ENCODE measurements around the gene CCDC197.

The CCDC197 gene

GRCh38 chr14:94001501-94002396 lies 4.6 kb downstream of the CCDC197 start:
- DNase-seq = peak; percentile 78

DNA sequence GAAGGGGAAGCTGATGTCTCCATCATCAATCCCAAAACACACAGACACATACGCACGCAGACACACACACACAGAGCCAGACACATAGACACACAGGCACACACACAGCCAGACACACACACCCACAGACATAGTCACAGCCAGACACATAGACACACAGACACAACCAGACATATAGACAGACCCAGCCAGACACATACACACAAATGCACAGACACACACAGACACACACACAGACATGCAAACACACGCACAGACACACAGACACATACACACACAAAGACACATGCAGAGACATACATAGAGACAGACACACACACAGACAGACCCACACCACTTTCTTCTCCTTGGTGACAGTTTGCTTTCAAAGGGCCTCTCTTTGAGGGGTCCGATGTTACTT lies 6.3 kb downstream of the CCDC197 start:
- no peak for DNase-seq

DNA sequence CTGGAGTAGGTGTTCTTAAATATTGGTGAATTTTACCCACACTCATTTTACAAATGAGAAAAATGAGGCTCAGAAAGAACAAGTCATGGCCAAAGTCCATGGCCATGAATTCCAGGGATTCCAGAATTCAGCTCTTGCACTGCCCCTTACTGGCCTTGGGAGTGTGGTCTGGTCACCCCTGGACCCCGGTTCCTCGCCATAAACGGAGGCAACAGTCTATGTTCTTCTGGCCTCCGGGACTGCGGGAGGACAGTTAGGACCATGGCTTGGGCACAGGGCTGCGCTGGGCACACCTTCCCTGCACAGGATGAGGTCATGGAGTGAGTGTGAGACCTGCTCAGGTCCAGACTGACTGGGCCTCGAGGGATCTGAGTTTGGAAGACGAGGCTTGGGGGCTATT lies 6.9 kb downstream of the CCDC197 start:
- DNase-seq = no peak

GRCh38 chr14:94005324-94006073 lies 8.4 kb downstream of the CCDC197 start:
- DNase-seq = peak; percentile 6

DNA sequence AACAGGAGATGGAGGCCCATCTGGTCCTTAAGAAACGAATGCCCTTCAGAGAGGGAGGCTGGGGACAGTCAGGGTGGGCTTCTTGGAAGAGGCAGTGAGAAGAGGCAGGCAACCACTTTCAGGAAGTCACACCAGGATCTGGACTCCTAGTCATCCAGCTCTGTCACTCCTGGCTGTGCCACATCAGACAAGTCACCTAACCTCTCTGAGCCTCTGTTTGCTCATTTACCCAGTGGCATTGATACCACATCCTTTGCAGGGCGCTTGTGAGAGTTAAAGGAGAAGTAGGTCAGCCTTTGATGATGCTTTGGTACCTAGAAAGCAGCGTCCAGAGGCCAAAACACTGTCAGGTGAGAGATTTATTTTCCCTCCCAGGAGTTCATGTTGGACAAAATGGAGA lies 11.1 kb downstream of the CCDC197 start:
- DNase-seq = no peak

DNA sequence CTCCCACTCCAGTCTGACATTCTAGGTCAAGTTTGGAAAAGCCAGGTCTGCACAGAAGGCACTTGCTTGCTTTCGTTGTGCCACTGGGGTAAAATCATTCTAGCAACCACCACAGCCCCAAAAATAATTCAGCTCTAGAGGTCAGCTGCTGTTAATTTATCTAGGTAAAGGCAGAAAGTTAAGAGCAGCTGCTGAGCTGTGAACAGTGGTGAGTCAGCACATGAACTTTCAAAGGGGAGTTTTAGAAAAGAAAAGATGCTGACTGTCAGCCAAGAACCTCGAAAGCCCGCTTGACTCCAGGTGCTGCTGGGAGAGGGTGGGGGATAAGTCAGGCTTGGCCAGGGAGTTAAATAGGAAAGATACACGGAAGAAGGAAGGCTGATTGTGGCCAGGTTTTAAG lies 12.7 kb downstream of the CCDC197 start:
- no peak for DNase-seq

- DNase-seq = peak; percentile 57
Observed at GRCh38 chr14:94010625-94011024, 13.5 kb downstream of the CCDC197 start.

DNA sequence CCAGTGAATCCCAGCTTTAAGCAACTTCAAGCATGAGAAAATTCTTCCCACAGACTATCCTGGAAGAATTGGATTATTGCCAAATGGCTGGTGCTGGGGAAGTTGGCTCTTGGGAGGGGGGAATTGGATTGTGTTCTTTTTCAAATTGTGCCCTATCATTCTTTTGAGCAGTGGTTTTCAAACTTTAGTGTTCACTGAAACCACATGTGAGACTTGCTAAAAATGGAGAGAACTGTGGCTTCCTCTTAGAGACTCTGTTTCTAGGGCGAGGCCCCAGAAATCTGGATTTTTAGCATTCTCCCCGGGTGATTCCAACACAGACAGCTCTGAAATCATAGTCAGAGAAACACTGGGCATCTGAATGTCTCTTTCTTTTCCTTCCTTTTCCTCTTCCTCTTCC lies 14.7 kb downstream of the CCDC197 start:
- peak; percentile 48 for DNase-seq

DNA sequence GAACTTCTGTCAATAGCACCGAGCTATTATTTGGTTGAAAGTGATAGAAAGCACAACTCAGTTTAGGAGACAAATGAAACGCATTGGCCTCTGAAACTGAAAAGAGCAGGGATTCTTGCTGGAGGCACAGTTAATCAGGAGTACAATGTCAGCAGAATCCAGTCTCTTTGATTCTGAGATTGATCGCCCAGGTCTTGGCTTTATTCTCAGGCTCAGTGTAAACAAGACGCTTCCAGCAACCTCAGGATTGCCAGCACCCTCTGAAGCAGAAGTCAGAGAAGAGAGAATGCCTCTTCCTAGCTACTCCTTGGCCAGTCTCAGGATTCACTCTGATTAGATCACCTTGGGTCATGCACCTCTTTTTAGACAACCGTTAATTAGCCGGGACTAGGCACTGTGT lies 17.3 kb downstream of the CCDC197 start:
- DNase-seq = no peak

GRCh38 chr14:94015223-94015622 lies 18.1 kb downstream of the CCDC197 start:
- peak; percentile 9 for DNase-seq

- DNase-seq = no peak
Observed at GRCh38 chr14:94016446-94016976, 19.4 kb downstream of the CCDC197 start.

GRCh38 chr14:94018308-94018707 lies 21.2 kb downstream of the CCDC197 start:
- DNase-seq = peak; percentile 77

DNA sequence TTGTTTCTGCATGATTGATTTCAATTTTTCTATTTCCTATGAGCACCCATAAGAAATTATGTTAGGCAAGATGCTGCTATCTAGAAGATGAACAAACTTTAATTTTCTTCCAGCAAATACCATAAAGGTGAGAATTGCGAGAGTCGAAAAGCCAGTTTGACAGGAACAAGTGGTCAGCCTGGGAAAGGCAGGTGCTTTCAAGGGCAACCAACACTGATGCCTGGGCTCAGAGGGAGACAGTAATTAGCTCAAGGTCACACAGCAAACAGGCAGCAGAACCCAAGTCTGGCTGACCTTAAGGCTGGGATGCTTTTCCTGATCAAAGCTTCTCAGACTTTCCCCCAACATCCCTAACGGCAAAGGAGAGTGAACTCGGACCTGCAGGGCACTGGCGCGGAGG lies 22.2 kb downstream of the CCDC197 start:
- no peak for DNase-seq

DNA sequence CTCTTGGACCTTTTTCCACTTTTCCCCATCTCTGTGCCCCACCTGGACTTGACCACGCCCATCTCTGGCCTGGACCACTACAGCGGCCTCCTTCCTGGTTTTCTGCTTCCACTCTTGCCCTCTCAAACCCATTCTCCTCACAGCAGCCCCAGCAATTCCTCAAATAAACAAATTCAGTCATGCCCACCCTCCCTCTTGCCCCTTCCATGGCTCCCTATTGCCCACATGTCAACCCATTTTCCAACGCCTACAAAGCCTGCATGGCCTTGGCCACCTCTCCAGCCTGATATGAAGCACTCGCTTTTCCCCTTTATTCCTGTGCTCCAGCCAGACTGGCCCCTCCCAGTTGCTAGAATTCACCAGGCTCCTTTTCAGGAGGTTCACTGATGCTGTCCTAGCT lies 23.2 kb downstream of the CCDC197 start:
- no peak for DNase-seq

DNA sequence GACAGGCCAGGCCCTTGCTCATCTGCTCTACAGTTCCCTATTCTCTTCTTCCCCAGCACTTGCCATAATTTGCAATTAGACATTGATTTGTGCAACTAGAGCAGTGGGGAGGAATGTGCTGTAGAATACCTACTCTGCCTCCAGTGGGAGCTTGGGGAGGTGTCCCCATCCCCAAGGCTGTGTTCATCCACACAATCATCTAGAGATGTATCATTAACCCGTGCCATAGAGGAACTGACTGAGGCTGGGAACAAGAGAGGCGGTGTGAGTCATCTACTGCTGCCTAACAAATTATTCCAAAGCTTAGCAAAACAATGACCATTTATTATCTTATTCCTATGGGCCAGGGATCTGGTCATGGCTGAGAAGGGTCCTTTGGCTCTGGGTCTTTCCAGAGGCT lies 23.9 kb downstream of the CCDC197 start:
- DNase-seq = no peak

DNA sequence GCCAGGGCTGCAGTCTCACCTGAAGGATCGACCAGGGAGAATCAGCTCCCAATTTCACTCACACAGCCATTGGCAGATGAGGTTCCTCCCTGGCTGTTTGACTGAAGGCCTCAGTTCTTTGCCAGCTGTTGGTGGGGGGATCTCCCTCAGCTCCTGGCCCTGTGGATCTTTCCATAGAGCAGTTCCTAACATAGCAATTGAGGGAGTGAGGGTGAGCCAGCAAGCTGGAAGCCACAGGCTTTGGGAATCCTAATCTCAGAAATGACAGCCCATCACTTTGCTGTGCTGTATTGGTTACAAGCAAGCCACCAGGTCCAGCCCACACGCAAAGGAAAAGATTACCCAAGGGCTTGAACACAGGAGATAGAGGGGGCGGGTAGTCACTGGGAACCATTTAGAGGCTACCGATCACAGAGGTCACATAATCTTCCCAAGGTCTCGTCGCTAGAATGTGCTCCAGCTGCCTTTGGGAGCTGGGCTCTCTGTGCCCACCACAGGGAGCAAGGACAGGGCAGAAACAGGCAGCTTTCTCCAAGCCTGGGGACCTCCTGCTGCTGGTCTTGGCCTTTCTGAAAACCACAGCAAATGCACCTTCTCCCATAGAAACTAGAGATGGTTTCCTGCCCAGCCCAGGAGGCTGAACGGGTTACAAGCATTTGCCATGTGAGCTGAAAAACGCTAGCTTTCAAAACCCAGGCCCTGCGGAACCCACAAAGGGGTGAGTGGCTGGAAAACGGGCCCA lies 24.5 kb downstream of the CCDC197 start:
- DNase-seq = peak; percentile 30

DNA sequence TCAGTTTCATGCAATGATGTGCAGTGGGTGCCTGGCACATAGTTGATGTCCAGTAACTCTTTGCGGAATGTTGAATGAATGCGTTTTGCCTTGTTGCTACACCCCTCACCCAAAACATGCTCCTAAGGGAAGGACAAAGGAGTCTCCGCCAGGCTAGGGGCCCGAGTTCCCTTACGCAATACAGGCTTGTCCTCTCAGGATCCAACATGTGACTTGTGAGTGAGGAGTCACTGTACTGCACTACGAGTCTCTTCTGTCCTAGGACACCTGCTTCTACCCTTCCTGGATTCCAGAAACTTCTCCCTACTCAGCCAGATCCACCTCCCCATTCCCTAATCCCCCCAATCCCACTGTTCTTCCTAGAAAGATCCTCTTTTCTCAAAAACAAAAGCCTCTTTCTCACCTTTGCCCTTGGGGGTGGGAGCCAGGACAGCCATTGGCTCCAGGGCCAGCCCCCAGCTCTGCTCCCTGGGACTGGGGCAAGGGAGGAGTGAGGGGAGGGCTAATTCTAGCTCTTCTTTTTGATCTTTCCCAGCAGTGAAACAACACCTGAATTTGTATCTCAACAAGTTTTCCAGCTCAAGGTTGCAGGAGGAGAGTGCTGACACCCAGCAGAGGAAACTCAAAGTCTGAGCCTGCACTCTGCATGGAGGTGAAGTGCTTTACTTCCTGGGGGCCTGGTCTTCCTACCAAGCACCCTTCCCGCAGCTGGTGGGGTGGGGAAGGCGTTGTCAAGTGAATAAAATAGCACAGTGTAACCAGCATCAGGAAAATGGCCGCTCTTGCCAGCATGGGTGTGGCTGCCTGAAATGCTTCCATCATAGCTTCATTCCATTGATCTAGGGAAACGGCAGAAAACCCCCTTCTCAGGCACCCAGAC lies 25.7 kb downstream of the CCDC197 start:
- no peak for DNase-seq

DNA sequence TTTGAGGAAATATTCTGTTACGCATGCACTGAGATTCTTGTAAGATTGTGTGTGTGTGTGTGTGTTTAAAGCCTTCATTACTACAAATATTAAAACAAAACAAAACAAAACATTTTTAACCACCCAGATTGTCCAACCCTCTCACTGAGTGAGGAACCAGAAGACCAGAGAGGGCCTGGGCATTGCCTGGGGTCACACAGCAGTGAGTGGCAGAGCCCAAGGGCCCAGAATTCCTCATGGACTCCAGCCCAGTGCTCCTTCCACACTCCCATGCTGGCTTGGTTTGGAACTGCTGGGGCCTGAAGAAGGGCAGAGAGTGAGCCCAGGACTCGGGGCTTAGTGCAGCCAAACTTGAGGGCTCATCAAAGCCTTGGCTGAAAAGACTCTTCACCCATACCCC lies 27.4 kb downstream of the CCDC197 start:
- no peak for DNase-seq

- DNase-seq = no peak
Observed at GRCh38 chr14:94025720-94026119, 28.6 kb downstream of the CCDC197 start.

DNA sequence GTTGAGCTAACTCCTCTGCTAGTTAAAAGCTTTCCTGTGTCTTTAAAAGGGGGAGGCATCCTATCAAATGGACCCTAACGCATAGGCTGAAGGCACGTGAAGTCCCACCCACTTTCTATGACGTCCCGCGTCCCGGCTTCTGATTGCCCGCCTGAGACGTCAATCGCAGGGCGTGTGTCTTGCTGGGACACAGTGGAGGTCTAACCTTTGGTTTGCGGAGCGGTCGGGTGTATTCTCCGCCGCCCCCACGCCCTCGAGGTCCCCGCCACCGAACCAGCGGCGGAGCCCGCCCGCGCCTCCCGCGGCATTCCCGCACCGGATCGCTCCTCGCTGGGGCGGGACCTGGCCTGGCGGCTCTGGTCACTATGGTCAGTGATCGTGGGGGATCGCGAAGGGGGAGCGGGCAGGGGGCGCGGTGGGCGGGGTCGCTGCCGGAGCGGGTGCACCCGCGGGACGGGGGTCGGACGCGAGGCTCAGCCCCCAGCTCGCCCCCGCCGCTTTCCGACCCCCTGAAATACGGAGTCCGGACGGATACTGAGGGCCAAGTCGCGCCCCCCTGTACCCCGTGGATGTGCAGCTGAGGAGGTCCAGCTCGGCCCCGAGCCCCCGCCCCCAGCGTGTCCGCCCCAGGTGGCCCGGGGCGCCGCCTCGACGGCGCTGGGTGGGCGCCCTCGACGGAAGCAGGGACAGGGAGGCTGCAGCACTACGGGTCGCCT lies 29.2 kb downstream of the CCDC197 start, which contains the start of gene OTUB2:
OTUB2 (plus strand) TSS at position 168 of the 716 bp plus-strand sequence; CDS start at position 366, 198 bp downstream.
- DNase-seq = peak; percentile 98

GRCh38 chr14:94026889-94027469 lies 29.9 kb downstream of the CCDC197 start:
- DNase-seq = no peak

Measured in NCI-H82 (cell line).